A549 (cell line): ENCODE measurements around the gene P4HTM.

ENCODE experiments used
- BHLHE40 ChIP-seq: IDR thresholded peaks from 2 replicates; pipeline ENCODE4 v1.6.1; 2012; ENCODE audit warnings: low read depth, low read length, inconsistent platforms
- CHD2 ChIP-seq: fragments of 150-350 bp; IDR thresholded peaks from 2 replicates; pipeline ENCODE4 v1.6.1; 2014; ENCODE audit warnings: low read length; ENCODE audit not compliant: partially characterized antibody
- CTCF ChIP-seq: fragments of >200 bp; sonication (Bioruptor Twin); formaldehyde crosslinking; IDR thresholded peaks from 3 replicates; pipeline ENCODE4 v1.5.1; 2016
- MAFK ChIP-seq: fragments of 450-650 bp; IDR thresholded peaks from 2 replicates; pipeline ENCODE4 v1.6.1; 2014; ENCODE audit not compliant: partially characterized antibody
- NR3C1 ChIP-seq: fragments of >200 bp; sonication (Bioruptor Twin); formaldehyde crosslinking; IDR thresholded peaks from 3 replicates; pipeline ENCODE4 v1.6.1; 2017
- POLR2A ChIP-seq: IDR thresholded peaks from 2 replicates; pipeline ENCODE4 v1.6.1; 2012; ENCODE audit warnings: mild to moderate bottlenecking, low read length
- REST ChIP-seq: fragments of 200-600 bp; sonication (generic); IDR thresholded peaks from 2 replicates; pipeline ENCODE4 v1.6.1; 2016; ENCODE audit warnings: antibody characterized with exemption, mild to moderate bottlenecking, moderate library complexity
- RNF2 ChIP-seq: fragments of 200-600 bp; sonication (generic); IDR thresholded peaks from 2 replicates; pipeline ENCODE4 v1.6.1; 2016; ENCODE audit warnings: low read depth, mild to moderate bottlenecking, antibody characterized with exemption, moderate library complexity, borderline replicate concordance
- TF ChIP-seq, protein P1 (sequence below): fragments of 450-650 bp; IDR thresholded peaks from 2 replicates; pipeline ENCODE4 v1.6.1; 2014; ENCODE audit warnings: antibody characterized with exemption
- TF ChIP-seq, protein P2 (sequence below): IDR thresholded peaks from 2 replicates; pipeline ENCODE4 v1.6.1; 2012

DNA sequence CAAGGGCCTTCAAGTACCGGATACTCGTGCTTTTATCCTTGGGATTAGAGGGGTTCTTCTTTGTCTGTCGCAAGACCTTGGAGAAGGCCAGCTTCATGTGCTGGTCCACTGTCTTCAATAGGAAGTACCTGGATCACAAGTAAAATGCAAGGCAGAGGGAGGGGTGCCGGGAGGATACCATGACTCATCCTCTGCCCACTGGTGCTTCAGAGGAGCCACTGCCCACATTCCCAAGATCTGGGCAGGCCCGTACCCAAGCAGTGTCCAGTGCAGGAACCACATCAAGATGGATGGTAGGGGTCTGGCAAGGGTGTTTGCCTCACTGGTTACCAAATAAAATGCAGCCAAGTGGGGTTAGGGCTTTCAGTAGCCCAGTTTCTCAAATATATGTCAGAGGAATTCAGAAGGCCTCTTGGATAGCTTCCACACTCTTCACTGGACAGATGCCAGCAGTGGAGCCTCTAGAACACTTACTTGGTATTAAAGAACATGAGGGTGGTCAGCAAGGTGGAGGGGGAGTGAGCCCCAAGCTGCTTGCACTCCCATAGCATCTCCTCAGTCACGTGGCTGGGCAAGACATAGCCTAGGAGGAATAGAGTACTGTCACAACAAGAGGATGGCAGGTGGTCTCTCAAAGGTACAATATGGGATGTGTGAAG lies 42.7 kb downstream of the P4HTM start:
- TF ChIP-seq, protein P1, sequence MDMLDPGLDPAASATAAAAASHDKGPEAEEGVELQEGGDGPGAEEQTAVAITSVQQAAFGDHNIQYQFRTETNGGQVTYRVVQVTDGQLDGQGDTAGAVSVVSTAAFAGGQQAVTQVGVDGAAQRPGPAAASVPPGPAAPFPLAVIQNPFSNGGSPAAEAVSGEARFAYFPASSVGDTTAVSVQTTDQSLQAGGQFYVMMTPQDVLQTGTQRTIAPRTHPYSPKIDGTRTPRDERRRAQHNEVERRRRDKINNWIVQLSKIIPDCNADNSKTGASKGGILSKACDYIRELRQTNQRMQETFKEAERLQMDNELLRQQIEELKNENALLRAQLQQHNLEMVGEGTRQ: no peak
- TF ChIP-seq CTCF: no peak
- TF ChIP-seq MAFK: no peak
- TF ChIP-seq REST: no peak
- no peak for TF ChIP-seq POLR2A
- no peak for TF ChIP-seq BHLHE40
- TF ChIP-seq NR3C1: no peak
- TF ChIP-seq, protein P2, sequence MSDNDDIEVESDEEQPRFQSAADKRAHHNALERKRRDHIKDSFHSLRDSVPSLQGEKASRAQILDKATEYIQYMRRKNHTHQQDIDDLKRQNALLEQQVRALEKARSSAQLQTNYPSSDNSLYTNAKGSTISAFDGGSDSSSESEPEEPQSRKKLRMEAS: no peak
- TF ChIP-seq CHD2: no peak
- no peak for TF ChIP-seq RNF2
